ENCODE results near the gene PLK3.

GRCh38 chr1:44799770-44800584, at the start of gene PLK3:
- TF ChIP-seq EZH2 (IDR thresholded peaks at IDR 0.05; ENCODE audit: borderline replicate concordance, low read length) (no peak), CTCF (IDR thresholded peaks at IDR 0.05; ENCODE audit: low read length) (peak; percentile 88)
